CD4-positive, alpha-beta memory T cell (primary cell): ENCODE measurements around the gene CAPSL. TPM values are rescaled to one million over a fixed set of nuclear protein-coding genes. Genes with fewer than 3 reads are reported as not detected.

Experiments used
- CTCF ChIA-PET: fragments of 350-600 bp; sonication (Branson Sonifier 250); formaldehyde crosslinking; loops from one replicate; lab custom pipeline; 2021; ENCODE audit warnings: inconsistent platforms; ENCODE audit not compliant: partially characterized antibody; lab: Charles Lee
- POLR2A ChIA-PET: fragments of 350-600 bp; sonication (Branson Sonifier 250); formaldehyde crosslinking; loops from one replicate; lab custom pipeline; 2021; ENCODE audit not compliant: partially characterized antibody; lab: Charles Lee
- DNase-seq, 5 donors: peaks; one replicate each; pipeline versions ENCODE4 v3.0.0 to v3.0.0-alpha.2; 2020 to 2022; ENCODE audit warnings: mixed read lengths in 1 of 5
- H3K27ac ChIP-seq: one replicate; pipeline ENCODE4 v1.7.0; 2013; ENCODE audit warnings: low read depth, low read length
- H3K27me3 ChIP-seq: 2 replicates; pipeline ENCODE4 v1.7.0; 2013; ENCODE audit warnings: mild to moderate bottlenecking, low read length, moderate library complexity; ENCODE audit not compliant: insufficient read depth
- H3K36me3 ChIP-seq: 2 replicates; pipeline ENCODE4 v1.7.0; 2013; ENCODE audit warnings: mild to moderate bottlenecking, low read length, moderate library complexity; ENCODE audit not compliant: insufficient read depth
- H3K4me1 ChIP-seq: 2 replicates; pipeline ENCODE4 v1.7.0; 2013; ENCODE audit warnings: mild to moderate bottlenecking, low read length, moderate library complexity; ENCODE audit not compliant: insufficient read depth
- H3K4me3 ChIP-seq, 2 donors: one replicate each; pipeline ENCODE4 v1.7.0; 2013; ENCODE audit warnings: low read length in 2 of 2, mild to moderate bottlenecking in 1 of 2
- H3K9me3 ChIP-seq, 2 donors: one replicate each; pipeline ENCODE4 v1.7.0; 2013; ENCODE audit warnings: low read length in 2 of 2, control low read depth in 1 of 2; ENCODE audit not compliant: control insufficient read depth in 1 of 2
- H3K27ac Mint-ChIP-seq, 7 donors: one replicate each; pipeline ENCODE4 v1.8.0; 2020 to 2021; ENCODE audit warnings: mixed read lengths in 7 of 7, mild to moderate bottlenecking in 6 of 7, inconsistent platforms in 3 of 7, moderate library complexity in 3 of 7
- H3K27me3 Mint-ChIP-seq, 2 donors: one replicate each; pipeline ENCODE4 v1.8.0; 2020 to 2021; ENCODE audit warnings: mixed read lengths in 2 of 2
- H3K36me3 Mint-ChIP-seq, 2 donors: one replicate each; pipeline ENCODE4 v1.8.0; 2020 to 2021; ENCODE audit warnings: mixed read lengths in 2 of 2, inconsistent platforms in 1 of 2, mild to moderate bottlenecking in 1 of 2
- H3K4me1 Mint-ChIP-seq, 4 donors: one replicate each; pipeline ENCODE4 v1.8.0; 2020 to 2021; ENCODE audit warnings: mixed read lengths in 4 of 4, mild to moderate bottlenecking in 1 of 4
- H3K4me3 Mint-ChIP-seq, 8 donors: one replicate each; pipeline ENCODE4 v1.8.0; 2020 to 2021; ENCODE audit warnings: mixed read lengths in 8 of 8, mild to moderate bottlenecking in 7 of 8, moderate library complexity in 6 of 8, inconsistent platforms in 3 of 8
- H3K9me3 Mint-ChIP-seq, 8 donors: one replicate each; pipeline ENCODE4 v1.8.0; 2020 to 2021; ENCODE audit warnings: mixed read lengths in 8 of 8, mild to moderate bottlenecking in 5 of 8, inconsistent platforms in 3 of 8, moderate library complexity in 1 of 8
- intact Hi-C: fragments of 100-400 bp; cut with micrococcal nuclease; formaldehyde crosslinking; loops from one replicate; pipeline ENCODE4 v1.15.1; 2023
- polyA plus RNA-seq, 2 donors: library from polyadenylated mRNA; unstranded; fragments of 300-500 nt; fragmentation: Illumina TruSeq; gene quantifications; one replicate each; pipeline ENCODE4 v1.2.3, GENCODE V29; 2021
- total RNA-seq, 2 experiments: library from RNA; stranded (reverse); gene quantifications; one replicate each; pipeline ENCODE4 v1.2.3, GENCODE V29; 2021

CAPSL gene
- total and polyA plus RNA-seq, 4 experiments from 2014 or later: not detected

GRCh38 chr5:35963381-35963843 lies 25.0 kb upstream of the CAPSL start:
- Histone ChIP-seq H3K4me3 (no peak overlapping the region), H3K4me1 (no peaks in the 10 kb centered on the region), H3K9me3 (no peaks in the 10 kb centered on the region), H3K27ac (no peak overlapping the region), H3K27me3 (no peaks in the 10 kb centered on the region), H3K36me3 (no peaks in the 10 kb centered on the region)
- peaks cover 0 to 11% (median 7%) of the 10 kb centered on the region in 8 donors for H3K9me3 Mint-ChIP-seq
- CTCF ChIA-PET: no interaction called here
- intact Hi-C loops: no loop called here
- no peak for DNase-seq
- POLR2A ChIA-PET: no interaction called here
- no peaks in the 10 kb centered on the region for H3K36me3 Mint-ChIP-seq
- peaks cover 20 to 43% of the 10 kb centered on the region in 2 donors for H3K27me3 Mint-ChIP-seq
- H3K4me1 Mint-ChIP-seq: no peaks in the 10 kb centered on the region
- H3K4me3 Mint-ChIP-seq: no peak overlapping the region
- no peak overlapping the region for H3K27ac Mint-ChIP-seq

GRCh38 chr5:35960328-35960727 lies 21.9 kb upstream of the CAPSL start:
- H3K27me3 Mint-ChIP-seq: peaks cover 28 to 43% of the 10 kb centered on the region in 2 donors
- H3K9me3 Mint-ChIP-seq: peaks cover 0 to 19% (median 13%) of the 10 kb centered on the region in 8 donors
- Histone ChIP-seq H3K36me3 (no peaks in the 10 kb centered on the region), H3K4me3 (no peak overlapping the region), H3K4me1 (no peaks in the 10 kb centered on the region), H3K27ac (no peak overlapping the region), H3K9me3 (no peaks in the 10 kb centered on the region), H3K27me3 (no peaks in the 10 kb centered on the region)
- POLR2A ChIA-PET: no interaction called here
- no peak overlapping the region for H3K4me3 Mint-ChIP-seq
- no peak overlapping the region for H3K27ac Mint-ChIP-seq
- intact Hi-C loops: no loop called here
- CTCF ChIA-PET: no interaction called here
- DNase-seq: no peak
- H3K36me3 Mint-ChIP-seq: no peaks in the 10 kb centered on the region
- H3K4me1 Mint-ChIP-seq: no peaks in the 10 kb centered on the region

DNA sequence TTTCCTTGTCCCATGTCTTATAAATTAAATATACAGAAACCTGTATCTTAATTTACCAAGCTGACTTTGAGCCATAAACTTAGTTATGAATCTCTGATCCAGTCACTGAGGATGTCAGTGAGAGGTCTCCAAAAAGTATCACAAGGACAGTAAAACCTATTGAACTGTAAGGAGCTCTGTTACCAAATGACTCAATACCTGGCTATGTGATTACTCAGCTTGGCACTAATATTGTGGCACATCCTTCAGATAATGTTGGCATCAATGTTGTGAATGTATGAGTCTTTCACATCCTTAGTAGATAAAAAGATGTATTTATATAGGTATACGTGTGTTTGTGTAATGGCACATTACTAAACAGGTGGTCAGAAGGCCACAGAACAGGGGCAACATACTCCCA lies 18.0 kb upstream of the CAPSL start:
- Mint-ChIP-seq H3K4me3 (no peak overlapping the region), H3K9me3 (peaks cover 0 to 13% (median 8%) of the 10 kb centered on the region in 8 donors), H3K36me3 (no peaks in the 10 kb centered on the region), H3K4me1 (peaks cover 0 to 8% (median 5%) of the 10 kb centered on the region in 4 donors), H3K27me3 (peaks cover 40 to 55% of the 10 kb centered on the region in 2 donors), H3K27ac (no peak overlapping the region)
- Histone ChIP-seq H3K27ac (no peak overlapping the region), H3K27me3 (peaks cover 6% of the 10 kb centered on the region), H3K4me1 (no peaks in the 10 kb centered on the region), H3K36me3 (no peaks in the 10 kb centered on the region), H3K4me3 (no peak overlapping the region), H3K9me3 (no peaks in the 10 kb centered on the region)
- intact Hi-C loops: no loop called here
- ChIA-PET CTCF (no interaction called here), POLR2A (no interaction called here)
- no peak for DNase-seq

DNA sequence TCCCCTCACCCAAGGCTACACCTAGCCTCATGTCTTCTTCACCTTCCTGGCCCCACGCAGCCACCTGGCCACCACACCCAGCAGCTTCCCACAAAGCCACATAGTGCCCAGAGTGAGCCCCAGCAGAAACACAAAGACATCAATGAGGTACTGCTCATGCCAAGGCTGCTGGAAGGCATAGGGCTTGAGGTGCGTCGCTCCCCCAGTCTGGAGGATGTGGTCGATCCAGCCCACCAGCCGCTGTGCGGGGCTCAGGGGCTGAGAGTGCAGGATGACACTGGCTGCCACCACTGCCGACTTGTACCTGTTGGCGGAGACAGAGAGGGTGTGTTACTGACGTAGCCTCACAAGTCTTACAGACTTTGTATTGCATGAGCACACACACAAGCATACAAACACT lies 15.8 kb upstream of the CAPSL start:
- no peaks in the 10 kb centered on the region for H3K36me3 ChIP-seq

GRCh38 chr5:35947085-35947484 lies 8.7 kb upstream of the CAPSL start:
- no peaks in the 10 kb centered on the region for H3K4me1 Mint-ChIP-seq
- no peak overlapping the region for H3K4me3 ChIP-seq
- no peak overlapping the region for H3K4me3 Mint-ChIP-seq
- peaks cover 13 to 24% of the 10 kb centered on the region in 2 donors for H3K27me3 Mint-ChIP-seq
- intact Hi-C loops: no loop called here
- CTCF ChIA-PET: no interaction called here
- H3K36me3 ChIP-seq: no peaks in the 10 kb centered on the region
- no peak overlapping the region for H3K27ac Mint-ChIP-seq
- H3K27me3 ChIP-seq: peaks cover 3% of the 10 kb centered on the region
- POLR2A ChIA-PET: no interaction called here
- H3K36me3 Mint-ChIP-seq: no peaks in the 10 kb centered on the region
- no peak for DNase-seq
- no peaks in the 10 kb centered on the region for H3K4me1 ChIP-seq
- H3K9me3 ChIP-seq: no peaks in the 10 kb centered on the region
- no peak overlapping the region for H3K27ac ChIP-seq
- H3K9me3 Mint-ChIP-seq: peaks cover 0 to 2% (median 0%) of the 10 kb centered on the region in 8 donors

More for the DNA sequence above, 15.8 kb upstream of the CAPSL start:
- H3K36me3 Mint-ChIP-seq: no peaks in the 10 kb centered on the region
- intact Hi-C loops: no loop called here
- H3K9me3 ChIP-seq: no peaks in the 10 kb centered on the region
- no peaks in the 10 kb centered on the region for H3K4me1 ChIP-seq
- no peak overlapping the region for H3K4me3 ChIP-seq
- DNase-seq: peak in 3 of 5 donors; percentile 3 to 13 (median 10)
- POLR2A ChIA-PET: no interaction called here
- H3K27ac Mint-ChIP-seq: no peak overlapping the region
- H3K9me3 Mint-ChIP-seq: peaks cover 0 to 13% (median 8%) of the 10 kb centered on the region in 8 donors
- H3K4me3 Mint-ChIP-seq: no peak overlapping the region
- peaks cover 41 to 46% of the 10 kb centered on the region in 2 donors for H3K27me3 Mint-ChIP-seq
- CTCF ChIA-PET: no interaction called here
- H3K27me3 ChIP-seq: peaks cover 6% of the 10 kb centered on the region
- H3K27ac ChIP-seq: no peak overlapping the region
- peaks cover 0 to 8% (median 5%) of the 10 kb centered on the region in 4 donors for H3K4me1 Mint-ChIP-seq

- peaks cover 0 to 2% (median 0%) of the 10 kb centered on the region in 8 donors for H3K9me3 Mint-ChIP-seq
- CTCF ChIA-PET: interaction anchor here (1.4 to 2.2 kb wide), 2 partner anchors 13 to 289 kb away, joined by 4 to 8 read pairs; no protein-coding TSS in a partner anchor
- intact Hi-C loops: no loop called here
Observed at GRCh38 chr5:35939639-35940038, 1.2 kb upstream of the CAPSL start.

GRCh38 chr5:35926389-35927051 lies 11.9 kb downstream of the CAPSL start:
- Histone ChIP-seq H3K27me3 (no peaks in the 10 kb centered on the region), H3K4me1 (peaks cover 20% of the 10 kb centered on the region), H3K9me3 (no peaks in the 10 kb centered on the region), H3K4me3 (no peak overlapping the region), H3K27ac (no peak overlapping the region), H3K36me3 (no peaks in the 10 kb centered on the region)
- Mint-ChIP-seq H3K27me3 (peaks cover 5 to 7% of the 10 kb centered on the region in 2 donors), H3K9me3 (peaks cover 0 to 1% (median 0%) of the 10 kb centered on the region in 8 donors), H3K4me3 (peak overlapping the region in 6 of 8 donors; percentile 60 to 82 (median 76)), H3K4me1 (peaks cover 26 to 38% (median 34%) of the 10 kb centered on the region in 4 donors), H3K27ac (peak overlapping the region in 3 of 7 donors; percentile 1 to 80 (median 49)), H3K36me3 (no peaks in the 10 kb centered on the region)
- POLR2A ChIA-PET: interaction anchor here (0.9 to 3.6 kb wide), 14 partner anchors 43 to 1011 kb away, joined by 3 to 48 read pairs (median 4); partner anchors contain the start of genes BRIX1 and RAD1
- intact Hi-C loops: loop anchor here (1.0 to 2.0 kb wide), 2 partner anchors 724 to 1440 kb away; no protein-coding TSS in a partner anchor
- peak; percentile 63 to 78 (median 72) for DNase-seq
- CTCF ChIA-PET: interaction anchor here (0.8 to 12.3 kb wide), 54 partner anchors 8 to 1403 kb away, joined by 3 to 544 read pairs (median 4); partner anchors contain the start of gene SPEF2

More at GRCh38 chr5:35939639-35940038, 1.2 kb upstream of the CAPSL start:
- Histone ChIP-seq H3K27me3 (no peaks in the 10 kb centered on the region), H3K4me3 (no peak overlapping the region), H3K36me3 (no peaks in the 10 kb centered on the region), H3K27ac (no peak overlapping the region), H3K9me3 (no peaks in the 10 kb centered on the region), H3K4me1 (no peaks in the 10 kb centered on the region)
- peaks cover 15 to 17% of the 10 kb centered on the region in 2 donors for H3K27me3 Mint-ChIP-seq
- POLR2A ChIA-PET: no interaction called here
- H3K4me3 Mint-ChIP-seq: no peak overlapping the region
- no peak overlapping the region for H3K27ac Mint-ChIP-seq
- H3K4me1 Mint-ChIP-seq: no peaks in the 10 kb centered on the region
- H3K36me3 Mint-ChIP-seq: no peaks in the 10 kb centered on the region
- DNase-seq: no peak
